CD14-positive monocyte (primary cell): ENCODE results near the gene KLHL20. TPM values are rescaled to one million over a fixed set of nuclear protein-coding genes. Genes with fewer than 3 reads are reported as not detected.
"Not testable (repeated sequence)": the region's sequence is repeated elsewhere in the genome, so short reads cannot be mapped to it uniquely, and the experiment has no call there.

Experiments
- DNase-seq, 3 donors: peaks; one replicate each; pipeline ENCODE4 v3.0.0-alpha.2; 2011 to 2022
- H2AFZ ChIP-seq: 2 replicates; pipeline ENCODE4 v1.6.0; 2012; ENCODE audit warnings: mild to moderate bottlenecking, low read depth, low read length, inconsistent platforms; ENCODE audit not compliant: insufficient read depth, poor library complexity, severe bottlenecking
- H3K27ac ChIP-seq, 2 donors: 1 replicate in 1 of 2; 2 replicates in 1 of 2; pipeline ENCODE4 v1.5.1; 2012 to 2013; ENCODE audit warnings: low read length in 2 of 2, control low read depth in 1 of 2, inconsistent platforms in 1 of 2, low read depth in 1 of 2, mild to moderate bottlenecking in 1 of 2
- H3K27me3 ChIP-seq, 2 donors: one replicate each; pipeline versions ENCODE4 v1.6.0 to v1.6.1; 2011 to 2013; ENCODE audit warnings: low read length in 2 of 2; ENCODE audit not compliant: control insufficient read depth in 2 of 2, insufficient read depth in 2 of 2
- H3K36me3 ChIP-seq, 2 donors: replicated peaks in 1 of 2; 1 replicate in 1 of 2; 2 replicates in 1 of 2; pipeline versions ENCODE4 v1.5.1 to v1.6.1; 2012 to 2013; ENCODE audit warnings: low read length in 2 of 2, control low read depth in 1 of 2, inconsistent platforms in 1 of 2, mild to moderate bottlenecking in 1 of 2; ENCODE audit not compliant: insufficient read depth in 2 of 2, control insufficient read depth in 1 of 2
- H3K4me1 ChIP-seq, 2 donors: 1 replicate in 1 of 2; 2 replicates in 1 of 2; pipeline versions ENCODE4 v1.5.1 to v1.6.1; 2012 to 2013; ENCODE audit warnings: low read length in 2 of 2, control low read depth in 1 of 2, inconsistent platforms in 1 of 2, mild to moderate bottlenecking in 1 of 2, moderate library complexity in 1 of 2; ENCODE audit not compliant: insufficient read depth in 2 of 2, control insufficient read depth in 1 of 2
- H3K4me2 ChIP-seq: replicated peaks from 2 replicates; pipeline ENCODE3; 2012; ENCODE audit warnings: low read length, moderate library complexity, mild to moderate bottlenecking; ENCODE audit not compliant: poor library complexity, severe bottlenecking; ENCODE audit errors: extremely low read depth
- H3K4me3 ChIP-seq, 3 experiments: fragments of 200-600 bp in 1 of 3; sonication (generic) in 1 of 3; replicated peaks in 1 of 3; 1 replicate in 2 of 3; 2 replicates in 1 of 3; pipeline ENCODE4 v1.5.1; 2011 to 2013; ENCODE audit warnings: low read length in 3 of 3, mild to moderate bottlenecking in 3 of 3, control low read depth in 2 of 3, low read depth in 2 of 3, inconsistent platforms in 1 of 3, moderate library complexity in 1 of 3
- H3K79me2 ChIP-seq: 2 replicates; pipeline ENCODE4 v1.6.0; 2012; ENCODE audit warnings: mild to moderate bottlenecking, control low read depth, inconsistent platforms, low read length, moderate library complexity; ENCODE audit not compliant: insufficient read depth
- H3K9ac ChIP-seq: 2 replicates; pipeline ENCODE4 v1.6.0; 2017; ENCODE audit warnings: low read length, mild to moderate bottlenecking; ENCODE audit not compliant: insufficient read depth, poor library complexity, severe bottlenecking
- H3K9me3 ChIP-seq, 2 donors: replicated peaks in 1 of 2; 1 replicate in 1 of 2; 2 replicates in 1 of 2; pipeline versions ENCODE4 v1.5.1 to v1.6.1; 2012 to 2013; ENCODE audit warnings: low read length in 2 of 2, control low read depth in 1 of 2; ENCODE audit not compliant: control insufficient read depth in 1 of 2, insufficient read depth in 1 of 2
- H4K20me1 ChIP-seq: 2 replicates; pipeline ENCODE4 v1.6.0; 2012; ENCODE audit warnings: mild to moderate bottlenecking, low read length, control low read depth, moderate library complexity; ENCODE audit not compliant: insufficient read depth
- H3K27ac Mint-ChIP-seq, 7 donors: one replicate each; pipeline ENCODE4 v1.8.0; 2020; ENCODE audit warnings: mild to moderate bottlenecking in 7 of 7, mixed read lengths in 7 of 7, moderate library complexity in 6 of 7, inconsistent platforms in 2 of 7
- H3K27me3 Mint-ChIP-seq, 3 donors: one replicate each; pipeline ENCODE4 v1.8.0; 2021 to 2022; ENCODE audit warnings: low read depth in 3 of 3, mild to moderate bottlenecking in 3 of 3, mixed read lengths in 3 of 3, moderate library complexity in 3 of 3, inconsistent platforms in 1 of 3
- H3K36me3 Mint-ChIP-seq, 2 donors: one replicate each; pipeline ENCODE4 v1.8.0; 2020; ENCODE audit warnings: mixed read lengths in 2 of 2, inconsistent platforms in 1 of 2, mild to moderate bottlenecking in 1 of 2
- H3K4me1 Mint-ChIP-seq: one replicate; pipeline ENCODE4 v1.8.0; 2020; ENCODE audit warnings: mild to moderate bottlenecking, mixed read lengths
- H3K4me3 Mint-ChIP-seq, 2 donors: one replicate each; pipeline ENCODE4 v1.8.0; 2020; ENCODE audit warnings: mild to moderate bottlenecking in 2 of 2, mixed read lengths in 2 of 2, moderate library complexity in 1 of 2
- H3K9me3 Mint-ChIP-seq, 7 donors: one replicate each; pipeline ENCODE4 v1.8.0; 2020 to 2022; ENCODE audit warnings: mixed read lengths in 7 of 7, mild to moderate bottlenecking in 6 of 7, moderate library complexity in 6 of 7, inconsistent platforms in 2 of 7
- WGBS: methylation state at CpG from one replicate; pipeline ENCODE4 v1.1.5; 2013; ENCODE audit warnings: missing lambda C conversion rate; ENCODE audit not compliant: insufficient coverage; 5-methylcytosine and 5-hydroxymethylcytosine counted together
- intact Hi-C, 2 donors: fragments of 100-400 bp; cut with micrococcal nuclease; formaldehyde crosslinking; loops; one replicate each; pipeline versions ENCODE4 v1.15.0 to v1.15.1; 2023
- polyA plus RNA-seq, 3 donors: library from polyadenylated mRNA; depleted of rRNA in 1 of 3; unstranded in 2 of 3; stranded (reverse) in 1 of 3; fragments of 300-500 nt in 2 of 3; fragments of >200 nt in 1 of 3; fragmentation: Illumina TruSeq in 2 of 3; gene quantifications; 1 replicate in 2 of 3; 2 replicates in 1 of 3; pipeline ENCODE4 v1.2.3, GENCODE V29; 2012 to 2021
- TF ChIP-seq, protein P1 (sequence below): fragments of 200-600 bp; IDR thresholded peaks from one replicate; pipeline ENCODE4 v1.8.0; 2022; ENCODE audit warnings: antibody characterized with exemption, mild to moderate bottlenecking

Gene KLHL20
- polyA plus RNA-seq, 3 donors: 6.5 to 9.4 (median 8.2) TPM

DNA sequence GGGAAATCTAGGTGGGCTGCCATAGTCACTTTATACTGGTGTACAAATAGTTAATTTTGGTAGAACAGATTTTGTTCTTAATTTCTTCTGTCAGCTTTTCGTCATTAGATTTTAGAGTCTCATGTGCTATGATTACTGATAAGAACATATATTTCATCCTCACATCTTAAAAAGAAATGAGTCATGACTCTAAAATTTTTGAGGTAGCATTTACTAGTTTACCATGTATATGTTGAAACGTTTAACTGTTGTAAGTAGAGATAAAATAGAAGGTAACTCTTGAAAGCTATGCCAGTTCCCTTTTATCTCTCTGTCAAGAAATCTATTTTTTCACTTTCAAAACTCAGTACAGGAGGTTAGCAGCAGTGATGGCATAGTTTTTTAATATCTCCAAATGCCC, 53.4 kb downstream of the KLHL20 start:
- peaks cover 31 to 43% of the 10 kb centered on the region in 2 donors for H3K36me3 Mint-ChIP-seq
- no peaks in the 10 kb centered on the region for H3K4me1 ChIP-seq
- no peak overlapping the region for H3K9ac ChIP-seq
- H4K20me1 ChIP-seq: no peaks in the 10 kb centered on the region
- WGBS: no CpG with 5 or more reads among the region's 2 CpGs
- H3K9me3 Mint-ChIP-seq: peaks cover under 1 to 13% (median 5%) of the 10 kb centered on the region in 7 donors
- H3K27ac Mint-ChIP-seq: no peak overlapping the region
- H3K27ac ChIP-seq: no peak overlapping the region
- H3K9me3 ChIP-seq: no peaks in the 10 kb centered on the region
- intact Hi-C loops: no loop called here
- no peak overlapping the region for H3K4me3 ChIP-seq
- TF ChIP-seq, protein P1, sequence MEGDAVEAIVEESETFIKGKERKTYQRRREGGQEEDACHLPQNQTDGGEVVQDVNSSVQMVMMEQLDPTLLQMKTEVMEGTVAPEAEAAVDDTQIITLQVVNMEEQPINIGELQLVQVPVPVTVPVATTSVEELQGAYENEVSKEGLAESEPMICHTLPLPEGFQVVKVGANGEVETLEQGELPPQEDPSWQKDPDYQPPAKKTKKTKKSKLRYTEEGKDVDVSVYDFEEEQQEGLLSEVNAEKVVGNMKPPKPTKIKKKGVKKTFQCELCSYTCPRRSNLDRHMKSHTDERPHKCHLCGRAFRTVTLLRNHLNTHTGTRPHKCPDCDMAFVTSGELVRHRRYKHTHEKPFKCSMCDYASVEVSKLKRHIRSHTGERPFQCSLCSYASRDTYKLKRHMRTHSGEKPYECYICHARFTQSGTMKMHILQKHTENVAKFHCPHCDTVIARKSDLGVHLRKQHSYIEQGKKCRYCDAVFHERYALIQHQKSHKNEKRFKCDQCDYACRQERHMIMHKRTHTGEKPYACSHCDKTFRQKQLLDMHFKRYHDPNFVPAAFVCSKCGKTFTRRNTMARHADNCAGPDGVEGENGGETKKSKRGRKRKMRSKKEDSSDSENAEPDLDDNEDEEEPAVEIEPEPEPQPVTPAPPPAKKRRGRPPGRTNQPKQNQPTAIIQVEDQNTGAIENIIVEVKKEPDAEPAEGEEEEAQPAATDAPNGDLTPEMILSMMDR: no peak
- no peaks in the 10 kb centered on the region for H3K79me2 ChIP-seq
- H3K36me3 ChIP-seq: peaks cover 15 to 57% of the 10 kb centered on the region in 2 donors
- no peaks in the 10 kb centered on the region for H3K4me1 Mint-ChIP-seq
- no peak overlapping the region for H2AFZ ChIP-seq
- no peak overlapping the region for H3K4me3 Mint-ChIP-seq
- H3K27me3 Mint-ChIP-seq: no peaks in the 10 kb centered on the region
- DNase-seq: no peak
- no peak overlapping the region for H3K4me2 ChIP-seq
- H3K27me3 ChIP-seq: no peaks in the 10 kb centered on the region

DNA sequence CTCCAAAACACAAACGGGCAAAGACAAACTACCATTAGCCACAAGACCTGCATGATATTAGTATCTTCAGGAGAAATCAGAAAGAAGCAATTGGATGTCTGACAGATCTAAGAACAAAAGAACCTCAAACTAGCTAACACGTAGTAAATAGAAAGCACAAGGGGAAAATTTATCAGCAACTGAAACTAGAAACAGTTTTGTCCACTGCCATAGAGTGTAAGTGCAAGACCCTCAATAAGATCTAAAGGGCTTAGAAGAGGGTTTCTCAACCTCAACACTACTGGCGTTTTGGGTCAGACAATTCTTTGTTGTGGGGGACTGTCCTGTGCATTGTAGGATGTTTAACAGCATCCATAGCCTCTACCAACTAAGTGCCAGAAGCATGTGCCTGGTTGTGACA, 54.0 kb downstream of the KLHL20 start:
- H3K4me1 ChIP-seq: no peaks in the 10 kb centered on the region
- Mint-ChIP-seq H3K27me3 (no peaks in the 10 kb centered on the region), H3K36me3 (peaks cover 31 to 43% of the 10 kb centered on the region in 2 donors), H3K4me1 (no peaks in the 10 kb centered on the region), H3K4me3 (no peak overlapping the region), H3K27ac (no peak overlapping the region), H3K9me3 (peaks cover 0 to 7% (median 1%) of the 10 kb centered on the region in 7 donors)
- no peak for DNase-seq
- TF ChIP-seq, protein P1: no peak
- H4K20me1 ChIP-seq: no peaks in the 10 kb centered on the region
- H3K27me3 ChIP-seq: no peaks in the 10 kb centered on the region
- no peak overlapping the region for H2AFZ ChIP-seq
- no peak overlapping the region for H3K4me2 ChIP-seq
- H3K27ac ChIP-seq: no peak overlapping the region
- no peak overlapping the region for H3K4me3 ChIP-seq
- intact Hi-C loops: no loop called here
- no peaks in the 10 kb centered on the region for H3K79me2 ChIP-seq
- H3K9me3 ChIP-seq: no peaks in the 10 kb centered on the region
- H3K9ac ChIP-seq: no peak overlapping the region
- no CpG with 5 or more reads among the region's 3 CpGs for WGBS
- peaks cover 15 to 60% of the 10 kb centered on the region in 2 donors for H3K36me3 ChIP-seq

DNA sequence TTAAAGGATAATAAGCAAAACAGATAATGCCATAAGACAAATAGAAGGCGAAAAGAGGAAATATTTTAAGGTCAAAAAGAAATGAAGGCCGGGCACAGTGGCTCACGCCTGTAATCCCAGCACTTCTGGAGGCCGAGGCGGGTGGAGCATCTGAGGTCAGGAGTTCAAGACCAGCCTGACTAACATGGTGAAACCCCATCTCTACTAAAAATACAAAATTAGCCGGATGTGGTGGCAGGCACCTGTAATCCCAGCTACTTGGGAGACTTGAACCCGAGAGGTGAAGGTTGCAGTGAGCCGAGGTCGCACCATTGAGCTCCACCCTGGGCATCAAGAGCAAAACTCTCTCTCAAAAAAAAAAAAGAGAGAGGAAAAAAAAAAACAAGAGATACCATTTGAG, 55.5 kb downstream of the KLHL20 start:
- peaks cover 42 to 55% of the 10 kb centered on the region in 2 donors for H3K36me3 Mint-ChIP-seq
- H3K4me1 Mint-ChIP-seq, DNase-seq, H3K9me3 Mint-ChIP-seq, H3K79me2 ChIP-seq, H3K4me2 ChIP-seq, H3K4me1 ChIP-seq, H3K9ac ChIP-seq, H4K20me1 ChIP-seq, intact Hi-C loops, H3K4me3 ChIP-seq, H3K27ac ChIP-seq, H3K27me3 Mint-ChIP-seq, H3K27me3 ChIP-seq, H3K9me3 ChIP-seq, H2AFZ ChIP-seq, H3K4me3 Mint-ChIP-seq: not testable (repeated sequence)
- peaks cover 20 to 75% of the 10 kb centered on the region in 2 donors for H3K36me3 ChIP-seq
- peak overlapping the region in 1 of 7 donors; percentile 19 for H3K27ac Mint-ChIP-seq
- 100% methylated on average over 2 of the region's 9 CpGs for WGBS
